Neural cell (in vitro differentiated cells): ENCODE measurements around the gene SLC36A2. TPM values are rescaled to one million over a fixed set of nuclear protein-coding genes. Genes with fewer than 3 reads are reported as not detected.

ENCODE experiments used
- H2AFZ ChIP-seq: fragments of 200-600, 300-800 bp; sonication (generic), shearing (Covaris generic); 2 replicates; pipeline ENCODE4 v1.6.0; 2014; ENCODE audit warnings: low read depth, mild to moderate bottlenecking, antibody characterized with exemption, low read length, moderate library complexity
- H3F3A ChIP-seq: fragments of 200-600 bp; shearing (Covaris generic); 2 replicates; pipeline ENCODE4 v1.6.1; 2016; ENCODE audit warnings: mild to moderate bottlenecking, moderate library complexity, mixed read lengths, antibody characterized with exemption, low read length; ENCODE audit not compliant: insufficient read depth, poor library complexity, severe bottlenecking
- H3K27ac ChIP-seq: fragments of 200-600, 300-800 bp; sonication (generic), shearing (Covaris generic); 2 replicates; pipeline ENCODE4 v1.5.1; 2014; ENCODE audit warnings: mild to moderate bottlenecking, low read length, moderate library complexity
- H3K27me3 ChIP-seq: fragments of 300-800, 200-600 bp; sonication (generic), shearing (Covaris generic); 2 replicates; pipeline ENCODE4 v1.6.0; 2014; ENCODE audit warnings: mild to moderate bottlenecking, low read depth, low read length, moderate library complexity; ENCODE audit not compliant: insufficient read depth
- H3K36me3 ChIP-seq: fragments of 300-800, 200-600 bp; sonication (generic), shearing (Covaris generic); 2 replicates; pipeline ENCODE4 v1.5.1; 2014; ENCODE audit warnings: mild to moderate bottlenecking, antibody characterized with exemption, low read length, moderate library complexity; ENCODE audit not compliant: insufficient read depth
- H3K4me2 ChIP-seq: fragments of 300-800, 200-600 bp; sonication (generic), shearing (Covaris generic); 2 replicates; pipeline ENCODE4 v1.6.0; 2014; ENCODE audit warnings: mild to moderate bottlenecking, low read length
- H3K4me3 ChIP-seq: fragments of 300-800, 200-600 bp; sonication (generic), shearing (Covaris generic); 2 replicates; pipeline ENCODE4 v1.5.1; 2014; ENCODE audit warnings: mild to moderate bottlenecking, low read length, moderate library complexity
- H3K79me2 ChIP-seq: fragments of 200-600 bp; shearing (Covaris generic); replicated peaks from 2 replicates; pipeline ENCODE4 v1.6.0; 2014; ENCODE audit warnings: mild to moderate bottlenecking, low read length, moderate library complexity; ENCODE audit not compliant: insufficient read depth
- H3K9ac ChIP-seq: fragments of 300-800, 200-600 bp; sonication (generic), shearing (Covaris generic); 2 replicates; pipeline ENCODE4 v1.6.1; 2016; ENCODE audit warnings: mild to moderate bottlenecking, low read length, mixed read lengths
- H3K9me2 ChIP-seq: fragments of 200-600 bp; shearing (Covaris generic); 2 replicates; pipeline ENCODE4 v1.6.1; 2016; ENCODE audit warnings: mild to moderate bottlenecking, low read length, mixed read lengths; ENCODE audit not compliant: insufficient read depth
- H3K9me3 ChIP-seq: fragments of 200-600, 300-800 bp; sonication (generic), shearing (Covaris generic); 2 replicates; pipeline ENCODE4 v1.6.1; 2016; ENCODE audit warnings: mild to moderate bottlenecking, mixed run types, low read length, moderate library complexity, mixed read lengths
- H4K20me1 ChIP-seq: fragments of 200-600 bp; shearing (Covaris generic); 2 replicates; pipeline ENCODE4 v1.6.1; 2016; ENCODE audit warnings: mild to moderate bottlenecking, mixed run types; ENCODE audit not compliant: insufficient read depth
- CTCF ChIP-seq: fragments of 450-650 bp; IDR thresholded peaks from 2 replicates; pipeline ENCODE4 v1.5.1; 2014; ENCODE audit warnings: antibody characterized with exemption, mild to moderate bottlenecking, moderate library complexity; ENCODE audit not compliant: poor library complexity, severe bottlenecking
- EP300 ChIP-seq: fragments of 450-650 bp; conservative IDR thresholded peaks from 2 replicates; pipeline ENCODE4 v1.6.1; 2014; ENCODE audit warnings: antibody characterized with exemption, mild to moderate bottlenecking, moderate library complexity; ENCODE audit not compliant: poor library complexity, severe bottlenecking
- EZH2 ChIP-seq: fragments of 200-600, 300-800 bp; shearing (Covaris generic), sonication (generic); IDR thresholded peaks from 2 replicates; pipeline ENCODE4 v1.6.1; 2014; ENCODE audit warnings: antibody characterized with exemption, low read length, borderline replicate concordance, mild to moderate bottlenecking; ENCODE audit not compliant: insufficient read depth, poor library complexity, severe bottlenecking
- MXI1 ChIP-seq: fragments of 450-650 bp; conservative IDR thresholded peaks from 2 replicates; pipeline ENCODE4 v1.6.1; 2014; ENCODE audit warnings: antibody characterized with exemption, mild to moderate bottlenecking; ENCODE audit not compliant: poor library complexity, severe bottlenecking
- POLR2AphosphoS5 ChIP-seq: IDR thresholded peaks from 2 replicates; pipeline ENCODE4 v1.6.1; 2012
- RAD21 ChIP-seq: fragments of 450-650 bp; conservative IDR thresholded peaks from 2 replicates; pipeline ENCODE4 v1.6.1; 2014; ENCODE audit warnings: antibody characterized with exemption, mild to moderate bottlenecking, moderate library complexity
- REST ChIP-seq: IDR thresholded peaks from 2 replicates; pipeline ENCODE4 v1.6.1; 2012; ENCODE audit warnings: borderline replicate concordance
- SMC3 ChIP-seq: fragments of 450-650 bp; conservative IDR thresholded peaks from 2 replicates; pipeline ENCODE4 v1.6.1; 2014; ENCODE audit warnings: antibody characterized with exemption, mild to moderate bottlenecking, moderate library complexity; ENCODE audit not compliant: poor library complexity
- TAF1 ChIP-seq: IDR thresholded peaks from 2 replicates; pipeline ENCODE4 v1.6.1; 2012; ENCODE audit warnings: low read depth
- polyA plus RNA-seq: library from polyadenylated mRNA; depleted of rRNA; stranded (reverse); fragments of >200 nt; gene quantifications from 2 replicates; pipeline ENCODE4 v1.2.3, GENCODE V29; 2014

Gene SLC36A2
- polyA plus RNA-seq, 1 donor from 2014 or later: not detected

GRCh38 chr5:151286246-151286645, 61.1 kb downstream of the SLC36A2 start:
- no peaks in the 10 kb centered on the region for H3K9me3 ChIP-seq
- H3K27ac ChIP-seq: no peak overlapping the region
- H3K36me3 ChIP-seq: no peaks in the 10 kb centered on the region
- TF ChIP-seq RAD21 (no peak), TAF1 (no peak), CTCF (no peak), SMC3 (no peak), MXI1 (no peak), EP300 (no peak), POLR2AphosphoS5 (no peak), EZH2 (no peak), REST (no peak)
- H3K79me2 ChIP-seq: no peaks in the 10 kb centered on the region
- H3K27me3 ChIP-seq: no peaks in the 10 kb centered on the region
- H4K20me1 ChIP-seq: no peaks in the 10 kb centered on the region
- no peak overlapping the region for H2AFZ ChIP-seq
- H3K9me2 ChIP-seq: no peaks in the 10 kb centered on the region
- no peak overlapping the region for H3K4me2 ChIP-seq
- H3F3A ChIP-seq: no peaks in the 10 kb centered on the region
- no peak overlapping the region for H3K4me3 ChIP-seq
- no peak overlapping the region for H3K9ac ChIP-seq

GRCh38 chr5:151285683-151286082, 61.7 kb downstream of the SLC36A2 start:
- no peak overlapping the region for H3K4me3 ChIP-seq
- H4K20me1 ChIP-seq: no peaks in the 10 kb centered on the region
- no peaks in the 10 kb centered on the region for H3F3A ChIP-seq
- H3K9ac ChIP-seq: no peak overlapping the region
- H3K27me3 ChIP-seq: no peaks in the 10 kb centered on the region
- no peaks in the 10 kb centered on the region for H3K9me2 ChIP-seq
- H2AFZ ChIP-seq: no peak overlapping the region
- H3K4me2 ChIP-seq: no peak overlapping the region
- no peaks in the 10 kb centered on the region for H3K9me3 ChIP-seq
- TF ChIP-seq EZH2 (no peak), REST (no peak), CTCF (no peak), TAF1 (no peak), POLR2AphosphoS5 (no peak)
- no peak overlapping the region for H3K27ac ChIP-seq
- no peaks in the 10 kb centered on the region for H3K36me3 ChIP-seq
- H3K79me2 ChIP-seq: no peaks in the 10 kb centered on the region
